Mucosa of descending colon (tissue), 3 donors: ENCODE measurements around the gene ZFP36L2. TPM values are rescaled to one million over a fixed set of nuclear protein-coding genes. Genes with fewer than 3 reads are reported as not detected.
A peak's percentile ranks its signal among the peaks of the same experiment; 100 is the strongest.

Source experiments
- ATAC-seq: fragments of 200-7000 bp; cut with Tn5 transposase; one replicate; pipeline ENCODE4 v1.9.1; 2020; ENCODE audit warnings: mild to moderate bottlenecking, moderate library complexity
- DNase-seq, 3 donors: peaks; one replicate each; pipeline ENCODE4 v3.0.0-alpha.2; 2020
- H3K36me3 ChIP-seq: fragments of 200-600 bp; one replicate; pipeline ENCODE4 v1.8.0; 2021; ENCODE audit warnings: low read depth, mild to moderate bottlenecking
- H3K4me1 ChIP-seq: fragments of 200-600 bp; one replicate; pipeline ENCODE4 v1.8.0; 2021; ENCODE audit warnings: low read depth, mild to moderate bottlenecking
- H3K4me3 ChIP-seq: fragments of 200-600 bp; one replicate; pipeline ENCODE4 v1.8.0; 2021; ENCODE audit warnings: mild to moderate bottlenecking
- H3K9me3 ChIP-seq: fragments of 200-600 bp; one replicate; pipeline ENCODE4 v1.8.0; 2021; ENCODE audit warnings: mild to moderate bottlenecking
- CTCF ChIP-seq: fragments of 200-600 bp; IDR thresholded peaks from one replicate; pipeline ENCODE4 v1.8.0; 2022; ENCODE audit warnings: antibody characterized with exemption, mild to moderate bottlenecking
- intact Hi-C, 2 donors: fragments of 100-400 bp; cut with DNase I in 1 of 2; cut with micrococcal nuclease in 1 of 2; formaldehyde crosslinking; loops; one replicate each; pipeline versions ENCODE4 v1.11.0 to v1.11.1; 2022; cut with DNase I, micrococcal nuclease
- total RNA-seq, 3 donors: library from RNA; stranded (reverse); fragmentation: NEBNext Ultra II Directional in 2 of 3; extraction: Animal tissue kit (Norgen Biotek cat#: 25700) in 2 of 3; gene quantifications; one replicate each; pipeline versions ENCODE4 v1.2.1 to v1.2.4, GENCODE V29; 2021 to 2023
- donor health status: DM: no; HTN: no; CAD: no; lungs with moderate emphysema.
- donor health status: DM: no; HTN: no; CAD: no.
- donor health status: DM: no; HTN: yes; CAD: no.

Gene ZFP36L2
- total RNA-seq, 3 donors from 2014 or later, result 160 to 198 (median 169) TPM

GRCh38 chr2:43259512-43259911, 33.1 kb upstream of the ZFP36L2 start:
- Histone ChIP-seq H3K9me3 (no peaks in the 10 kb centered on the region), H3K36me3 (no peaks in the 10 kb centered on the region), H3K4me1 (no peaks in the 10 kb centered on the region), H3K4me3 (no peak overlapping the region)
- DNase-seq (no peak), ATAC-seq (no peak)
- intact Hi-C loops, result no loop called here
- no peak for TF ChIP-seq CTCF

GRCh38 chr2:43258547-43259156, 32.2 kb upstream of the ZFP36L2 start:
- TF ChIP-seq CTCF, result no peak
- H3K4me3 ChIP-seq, result no peak overlapping the region
- H3K36me3 ChIP-seq, result no peaks in the 10 kb centered on the region
- intact Hi-C loops, result no loop called here
- ATAC-seq (no peak), DNase-seq (no peak)
- no peaks in the 10 kb centered on the region for H3K9me3 ChIP-seq
- H3K4me1 ChIP-seq, result no peaks in the 10 kb centered on the region

GRCh38 chr2:43255296-43255910, 29.0 kb upstream of the ZFP36L2 start:
- intact Hi-C loops, result no loop called here
- no peak for DNase-seq

GRCh38 chr2:43254331-43254730, 27.9 kb upstream of the ZFP36L2 start:
- H3K4me1 ChIP-seq, result no peaks in the 10 kb centered on the region
- H3K4me3 ChIP-seq, result no peak overlapping the region
- H3K9me3 ChIP-seq, result no peaks in the 10 kb centered on the region
- TF ChIP-seq CTCF, result no peak
- ATAC-seq (no peak), DNase-seq (no peak)
- intact Hi-C loops, result no loop called here
- H3K36me3 ChIP-seq, result no peaks in the 10 kb centered on the region

More at GRCh38 chr2:43255296-43255910, 29.0 kb upstream of the ZFP36L2 start:
- Histone ChIP-seq H3K36me3 (no peaks in the 10 kb centered on the region), H3K9me3 (no peaks in the 10 kb centered on the region), H3K4me1 (no peaks in the 10 kb centered on the region), H3K4me3 (no peak overlapping the region)
- no peak for TF ChIP-seq CTCF
- no peak for ATAC-seq

GRCh38 chr2:43251171-43251731, 24.8 kb upstream of the ZFP36L2 start:
- Histone ChIP-seq H3K9me3 (no peaks in the 10 kb centered on the region), H3K36me3 (no peaks in the 10 kb centered on the region), H3K4me1 (no peaks in the 10 kb centered on the region), H3K4me3 (no peak overlapping the region)
- no peak for TF ChIP-seq CTCF
- no peak for DNase-seq
- ATAC-seq, result peak; percentile 35
- intact Hi-C loops, result no loop called here
